ENCODE results near the gene PRKG1. TPM values are rescaled to one million over a fixed set of nuclear protein-coding genes. Genes with fewer than 3 reads are reported as not detected.

PRKG1 gene
- total and polyA plus RNA-seq, 2 experiments from 2014 or later: 18.2 to 21.1 TPM

DNA sequence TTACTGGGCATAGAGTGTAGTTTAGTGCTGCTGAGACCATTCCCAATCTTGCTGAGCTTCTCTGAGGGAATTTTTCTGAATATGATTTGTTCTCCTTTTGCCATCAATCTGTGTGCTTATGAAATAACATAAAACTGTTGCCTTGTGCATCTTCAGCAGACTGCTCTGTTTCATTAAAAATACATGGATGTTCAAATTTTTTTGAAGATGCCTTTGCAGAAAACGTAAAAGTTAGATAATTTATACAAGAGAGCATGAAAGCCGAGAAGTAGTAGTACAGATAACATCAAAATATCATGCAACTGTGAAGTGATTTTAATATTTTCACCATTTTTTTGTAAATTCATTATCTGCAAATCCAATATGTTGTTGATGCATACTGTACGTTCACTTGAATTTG lies 799.8 kb downstream of the PRKG1 start (continued):
- TF ChIP-seq, protein P1, sequence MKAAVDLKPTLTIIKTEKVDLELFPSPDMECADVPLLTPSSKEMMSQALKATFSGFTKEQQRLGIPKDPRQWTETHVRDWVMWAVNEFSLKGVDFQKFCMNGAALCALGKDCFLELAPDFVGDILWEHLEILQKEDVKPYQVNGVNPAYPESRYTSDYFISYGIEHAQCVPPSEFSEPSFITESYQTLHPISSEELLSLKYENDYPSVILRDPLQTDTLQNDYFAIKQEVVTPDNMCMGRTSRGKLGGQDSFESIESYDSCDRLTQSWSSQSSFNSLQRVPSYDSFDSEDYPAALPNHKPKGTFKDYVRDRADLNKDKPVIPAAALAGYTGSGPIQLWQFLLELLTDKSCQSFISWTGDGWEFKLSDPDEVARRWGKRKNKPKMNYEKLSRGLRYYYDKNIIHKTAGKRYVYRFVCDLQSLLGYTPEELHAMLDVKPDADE (IDR thresholded peaks at IDR 0.05): no peak
- no peak for TF ChIP-seq JUNB (IDR thresholded peaks at IDR 0.05; ENCODE audit: unreplicated experiment)
- no peak for TF ChIP-seq CREB1 (CRISPR knock-in tag; IDR thresholded peaks at IDR 0.05; ENCODE audit: low read depth)
- TF ChIP-seq, protein P2, sequence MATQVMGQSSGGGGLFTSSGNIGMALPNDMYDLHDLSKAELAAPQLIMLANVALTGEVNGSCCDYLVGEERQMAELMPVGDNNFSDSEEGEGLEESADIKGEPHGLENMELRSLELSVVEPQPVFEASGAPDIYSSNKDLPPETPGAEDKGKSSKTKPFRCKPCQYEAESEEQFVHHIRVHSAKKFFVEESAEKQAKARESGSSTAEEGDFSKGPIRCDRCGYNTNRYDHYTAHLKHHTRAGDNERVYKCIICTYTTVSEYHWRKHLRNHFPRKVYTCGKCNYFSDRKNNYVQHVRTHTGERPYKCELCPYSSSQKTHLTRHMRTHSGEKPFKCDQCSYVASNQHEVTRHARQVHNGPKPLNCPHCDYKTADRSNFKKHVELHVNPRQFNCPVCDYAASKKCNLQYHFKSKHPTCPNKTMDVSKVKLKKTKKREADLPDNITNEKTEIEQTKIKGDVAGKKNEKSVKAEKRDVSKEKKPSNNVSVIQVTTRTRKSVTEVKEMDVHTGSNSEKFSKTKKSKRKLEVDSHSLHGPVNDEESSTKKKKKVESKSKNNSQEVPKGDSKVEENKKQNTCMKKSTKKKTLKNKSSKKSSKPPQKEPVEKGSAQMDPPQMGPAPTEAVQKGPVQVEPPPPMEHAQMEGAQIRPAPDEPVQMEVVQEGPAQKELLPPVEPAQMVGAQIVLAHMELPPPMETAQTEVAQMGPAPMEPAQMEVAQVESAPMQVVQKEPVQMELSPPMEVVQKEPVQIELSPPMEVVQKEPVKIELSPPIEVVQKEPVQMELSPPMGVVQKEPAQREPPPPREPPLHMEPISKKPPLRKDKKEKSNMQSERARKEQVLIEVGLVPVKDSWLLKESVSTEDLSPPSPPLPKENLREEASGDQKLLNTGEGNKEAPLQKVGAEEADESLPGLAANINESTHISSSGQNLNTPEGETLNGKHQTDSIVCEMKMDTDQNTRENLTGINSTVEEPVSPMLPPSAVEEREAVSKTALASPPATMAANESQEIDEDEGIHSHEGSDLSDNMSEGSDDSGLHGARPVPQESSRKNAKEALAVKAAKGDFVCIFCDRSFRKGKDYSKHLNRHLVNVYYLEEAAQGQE (IDR thresholded peaks at IDR 0.05; ENCODE audit: unreplicated experiment): no peak

DNA sequence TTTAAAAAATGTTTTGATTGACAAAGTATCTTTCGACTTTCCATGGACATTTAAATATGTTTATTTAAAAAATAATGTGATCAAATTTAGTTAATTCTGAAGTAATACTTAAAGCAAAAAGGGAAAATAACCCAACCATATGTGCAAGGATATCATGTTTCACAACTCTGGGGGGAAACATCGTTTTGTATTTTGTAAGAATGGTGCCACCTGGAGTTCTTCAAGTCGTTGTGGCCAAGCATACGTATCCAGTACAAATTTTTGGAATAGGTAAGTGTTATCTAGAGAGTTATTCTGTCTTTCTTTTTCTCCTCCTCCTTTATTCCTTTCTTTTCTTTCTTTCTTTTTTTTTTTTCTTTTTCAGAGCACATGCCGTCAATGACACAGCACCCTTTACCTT lies 801.3 kb downstream of the PRKG1 start:
- no peak overlapping the region for H3K4me3 Mint-ChIP-seq
- DNase-seq (ENCODE audit: low spot score): peak; percentile 43
- no peaks in the 10 kb centered on the region for H3K9me2 ChIP-seq (ENCODE audit: insufficient read depth)
- H3K4me2 ChIP-seq: no peak overlapping the region
- H3K4me1 Mint-ChIP-seq: peaks cover 20% of the 10 kb centered on the region
- H3K4me3 ChIP-seq: no peak overlapping the region
- no peaks in the 10 kb centered on the region for H3K36me3 ChIP-seq (ENCODE audit: insufficient read depth)
- H3K27me3 ChIP-seq (ENCODE audit: insufficient read depth): no peaks in the 10 kb centered on the region
- no peaks in the 10 kb centered on the region for H3F3A ChIP-seq (replicated peaks; ENCODE audit: low read depth)
- H3K36me3 Mint-ChIP-seq (ENCODE audit: low read depth): no peaks in the 10 kb centered on the region
- no peaks in the 10 kb centered on the region for H4K20me1 ChIP-seq (replicated peaks; ENCODE audit: insufficient read depth)
- no peaks in the 10 kb centered on the region for H3K9me3 Mint-ChIP-seq
- no peak overlapping the region for H2AFZ ChIP-seq
- TF ChIP-seq, protein P3, sequence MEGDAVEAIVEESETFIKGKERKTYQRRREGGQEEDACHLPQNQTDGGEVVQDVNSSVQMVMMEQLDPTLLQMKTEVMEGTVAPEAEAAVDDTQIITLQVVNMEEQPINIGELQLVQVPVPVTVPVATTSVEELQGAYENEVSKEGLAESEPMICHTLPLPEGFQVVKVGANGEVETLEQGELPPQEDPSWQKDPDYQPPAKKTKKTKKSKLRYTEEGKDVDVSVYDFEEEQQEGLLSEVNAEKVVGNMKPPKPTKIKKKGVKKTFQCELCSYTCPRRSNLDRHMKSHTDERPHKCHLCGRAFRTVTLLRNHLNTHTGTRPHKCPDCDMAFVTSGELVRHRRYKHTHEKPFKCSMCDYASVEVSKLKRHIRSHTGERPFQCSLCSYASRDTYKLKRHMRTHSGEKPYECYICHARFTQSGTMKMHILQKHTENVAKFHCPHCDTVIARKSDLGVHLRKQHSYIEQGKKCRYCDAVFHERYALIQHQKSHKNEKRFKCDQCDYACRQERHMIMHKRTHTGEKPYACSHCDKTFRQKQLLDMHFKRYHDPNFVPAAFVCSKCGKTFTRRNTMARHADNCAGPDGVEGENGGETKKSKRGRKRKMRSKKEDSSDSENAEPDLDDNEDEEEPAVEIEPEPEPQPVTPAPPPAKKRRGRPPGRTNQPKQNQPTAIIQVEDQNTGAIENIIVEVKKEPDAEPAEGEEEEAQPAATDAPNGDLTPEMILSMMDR (conservative IDR thresholded peaks at IDR 0.05; ENCODE audit: low read depth in 2 of 2): peak; percentile 14 to 47; a peak in 2 of 4 replicates
- TF ChIP-seq CREB1 (CRISPR knock-in tag; IDR thresholded peaks at IDR 0.05; ENCODE audit: low read depth): no peak
- ATAC-seq: peak; percentile 53
- H3K27me3 Mint-ChIP-seq (ENCODE audit: insufficient read depth, low read depth, poor library complexity): peaks cover 2% of the 10 kb centered on the region
- H3K27ac Mint-ChIP-seq: peak overlapping the region; percentile 76
- no peak overlapping the region for H3K27ac ChIP-seq (ENCODE audit: low read depth)
- peaks cover 17% of the 10 kb centered on the region for H3K4me1 ChIP-seq (ENCODE audit: insufficient read depth)
- no peaks in the 10 kb centered on the region for H3K79me2 ChIP-seq (replicated peaks; ENCODE audit: insufficient read depth)

DNA sequence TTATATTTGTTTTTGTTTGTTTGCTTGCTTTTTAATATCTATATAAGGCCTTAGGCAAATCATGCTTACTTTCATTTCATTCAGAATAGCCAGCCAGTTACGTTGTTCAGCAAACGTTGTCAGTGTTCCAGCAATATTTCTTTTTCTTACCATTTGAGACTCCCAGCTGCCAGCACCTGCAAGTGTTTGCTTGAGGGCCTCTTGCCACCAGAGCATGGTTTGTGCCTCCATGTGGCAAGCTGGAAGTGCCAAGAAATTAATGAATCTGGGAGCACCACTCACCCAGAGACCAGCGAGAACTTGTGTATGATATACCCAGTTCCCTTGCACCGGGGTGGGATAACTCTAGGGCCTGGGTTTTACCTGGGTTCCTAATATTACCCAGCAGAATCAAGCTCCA lies 802.2 kb downstream of the PRKG1 start:
- ATAC-seq: no peak
- H3K4me3 ChIP-seq: no peak overlapping the region
- Mint-ChIP-seq H3K4me1 (peaks cover 20% of the 10 kb centered on the region), H3K36me3 (ENCODE audit: low read depth) (no peaks in the 10 kb centered on the region), H3K27ac (peak overlapping the region; percentile 72; the same call in 1 of the 2 replicates), H3K27me3 (ENCODE audit: insufficient read depth, low read depth, poor library complexity) (peaks cover 2% of the 10 kb centered on the region), H3K4me3 (no peak overlapping the region), H3K9me3 (peaks cover 3% of the 10 kb centered on the region; the same call in 2 of the 3 replicates)
- H3K36me3 ChIP-seq (ENCODE audit: insufficient read depth): no peaks in the 10 kb centered on the region
- no peaks in the 10 kb centered on the region for H3K79me2 ChIP-seq (replicated peaks; ENCODE audit: insufficient read depth)
- DNase-seq (ENCODE audit: low spot score): no peak
- H3K9me2 ChIP-seq (ENCODE audit: insufficient read depth): no peaks in the 10 kb centered on the region
- H4K20me1 ChIP-seq (replicated peaks; ENCODE audit: insufficient read depth): no peaks in the 10 kb centered on the region
- H2AFZ ChIP-seq: no peak overlapping the region
- peaks cover 17% of the 10 kb centered on the region for H3K4me1 ChIP-seq (ENCODE audit: insufficient read depth)
- H3F3A ChIP-seq (replicated peaks; ENCODE audit: low read depth): no peaks in the 10 kb centered on the region
- H3K4me2 ChIP-seq: no peak overlapping the region
- no peak overlapping the region for H3K27ac ChIP-seq (ENCODE audit: low read depth)
- no peaks in the 10 kb centered on the region for H3K27me3 ChIP-seq (ENCODE audit: insufficient read depth)
- no peak for TF ChIP-seq EZH2 (IDR thresholded peaks at IDR 0.05; ENCODE audit: low read depth, unreplicated experiment)
- TF ChIP-seq JUNB (IDR thresholded peaks at IDR 0.05; ENCODE audit: unreplicated experiment): no peak
- TF ChIP-seq CREB1 (CRISPR knock-in tag; IDR thresholded peaks at IDR 0.05; ENCODE audit: low read depth): no peak
- TF ChIP-seq, protein P1 (IDR thresholded peaks at IDR 0.05): no peak
- TF ChIP-seq, protein P2 (IDR thresholded peaks at IDR 0.05; ENCODE audit: unreplicated experiment): no peak
- no peak for TF ChIP-seq ZNF114 (CRISPR knock-in tag; IDR thresholded peaks at IDR 0.05)
- TF ChIP-seq POLR2AphosphoS5 (IDR thresholded peaks at IDR 0.05; ENCODE audit: low read depth): no peak
- no peak for TF ChIP-seq ZNF331 (CRISPR knock-in tag; IDR thresholded peaks at IDR 0.05; ENCODE audit: low read depth)
- no peak for TF ChIP-seq STAT1 (IDR thresholded peaks at IDR 0.05; ENCODE audit: unreplicated experiment)

Measured in GM23338 (cell line).